ENCODE data around the gene KPNA1. TPM values are rescaled to one million over a fixed set of nuclear protein-coding genes. Genes with fewer than 3 reads are reported as not detected.
A peak's percentile ranks its signal among the peaks of the same experiment; 100 is the strongest.

KPNA1 gene
- polyA plus RNA-seq, 3 donors: 18.0 to 41.2 (median 38.5) TPM

- Histone ChIP-seq H3K79me2 (ENCODE audit: insufficient read depth, low read length) (peaks cover 3% of the 10 kb centered on the region), H3K4me3 (replicated peaks in 1 of 3; ENCODE audit: low read depth in 2 of 3, low read length in 3 of 3) (no peak overlapping the region), H3K9me3 (replicated peaks in 1 of 2; ENCODE audit: control insufficient read depth in 1 of 2, insufficient read depth in 1 of 2, low read length in 2 of 2) (no peaks in the 10 kb centered on the region), H3K36me3 (replicated peaks in 1 of 2; ENCODE audit: control insufficient read depth in 1 of 2, insufficient read depth in 2 of 2, low read length in 2 of 2) (peaks cover 70 to 98% of the 10 kb centered on the region in 2 donors), H2AFZ (ENCODE audit: insufficient read depth, low read depth, low read length, poor library complexity, severe bottlenecking) (no peak overlapping the region), H3K27me3 (ENCODE audit: control insufficient read depth in 2 of 2, insufficient read depth in 2 of 2, low read length in 2 of 2) (no peaks in the 10 kb centered on the region), H3K4me1 (ENCODE audit: control insufficient read depth in 1 of 2, insufficient read depth in 2 of 2, low read length in 2 of 2) (no peaks in the 10 kb centered on the region), H3K4me2 (replicated peaks; ENCODE audit: extremely low read depth, low read length, poor library complexity, severe bottlenecking) (no peak overlapping the region), H3K9ac (ENCODE audit: insufficient read depth, low read length, poor library complexity, severe bottlenecking) (no peak overlapping the region), H3K27ac (ENCODE audit: low read depth in 1 of 2, low read length in 2 of 2) (no peak overlapping the region), H4K20me1 (ENCODE audit: insufficient read depth, low read length) (peaks cover 6% of the 10 kb centered on the region)
- Mint-ChIP-seq H3K27ac (no peak overlapping the region), H3K4me3 (no peak overlapping the region), H3K4me1 (no peaks in the 10 kb centered on the region), H3K36me3 (peaks cover 73 to 88% of the 10 kb centered on the region in 2 donors), H3K27me3 (ENCODE audit: low read depth in 3 of 3) (no peaks in the 10 kb centered on the region), H3K9me3 (no peaks in the 10 kb centered on the region)
- intact Hi-C loops (cut with micrococcal nuclease): loop anchor here in 1 of 2 donors (10.0 kb wide), 1 partner anchor 53 kb away; the partner anchor contains the start of gene KPNA1
- no peak for DNase-seq
- no CpG with 5 or more reads among the region's 3 CpGs for WGBS (ENCODE audit: insufficient coverage)
- no peak for TF ChIP-seq CTCF (IDR thresholded peaks at IDR 0.05)
Measured at GRCh38 chr3:122461806-122462205, 52.9 kb downstream of the KPNA1 start.

DNA sequence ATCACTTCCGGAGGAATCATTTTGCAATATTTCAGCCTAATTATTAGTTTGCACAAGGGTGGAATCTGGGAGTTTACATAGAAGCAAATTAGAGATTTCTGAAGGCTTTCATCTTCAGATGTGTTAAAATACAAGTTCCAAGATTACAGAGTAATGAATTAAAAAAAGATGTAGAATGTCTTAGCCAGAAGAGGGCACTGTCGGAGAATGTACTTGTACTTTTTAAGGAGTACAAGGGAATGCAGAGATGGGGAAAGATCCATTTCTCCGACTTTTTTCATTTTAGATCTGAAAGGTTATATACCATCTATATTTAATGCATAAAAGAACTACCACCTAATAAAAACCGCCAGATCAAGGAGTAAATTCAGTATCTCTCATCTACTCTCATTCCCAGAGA, 55.7 kb downstream of the KPNA1 start:
- no peaks in the 10 kb centered on the region for H3K9me3 Mint-ChIP-seq
- no peaks in the 10 kb centered on the region for H3K27me3 Mint-ChIP-seq (ENCODE audit: low read depth in 3 of 3)
- WGBS (ENCODE audit: insufficient coverage): 38% methylated on average over 1 of the region's 4 CpGs
- H3K36me3 Mint-ChIP-seq: peaks cover 76 to 94% of the 10 kb centered on the region in 2 donors
- H3K4me1 Mint-ChIP-seq: no peaks in the 10 kb centered on the region
- H3K36me3 ChIP-seq (replicated peaks in 1 of 2; ENCODE audit: control insufficient read depth in 1 of 2, insufficient read depth in 2 of 2, low read length in 2 of 2): peaks cover 76 to 98% of the 10 kb centered on the region in 2 donors
- no peaks in the 10 kb centered on the region for H3K79me2 ChIP-seq (ENCODE audit: insufficient read depth, low read length)
- H3K4me2 ChIP-seq (replicated peaks; ENCODE audit: extremely low read depth, low read length, poor library complexity, severe bottlenecking): no peak overlapping the region
- peak overlapping the region in 1 of 7 donors; percentile 21 for H3K27ac Mint-ChIP-seq
- H3K9me3 ChIP-seq (replicated peaks in 1 of 2; ENCODE audit: control insufficient read depth in 1 of 2, insufficient read depth in 1 of 2, low read length in 2 of 2): no peaks in the 10 kb centered on the region
- no peak overlapping the region for H3K4me3 ChIP-seq (replicated peaks in 1 of 3; ENCODE audit: low read depth in 2 of 3, low read length in 3 of 3)
- no peaks in the 10 kb centered on the region for H3K27me3 ChIP-seq (ENCODE audit: control insufficient read depth in 2 of 2, insufficient read depth in 2 of 2, low read length in 2 of 2)
- no peak overlapping the region for H3K27ac ChIP-seq (ENCODE audit: low read depth in 1 of 2, low read length in 2 of 2)
- H3K9ac ChIP-seq (ENCODE audit: insufficient read depth, low read length, poor library complexity, severe bottlenecking): no peak overlapping the region
- intact Hi-C loops (cut with micrococcal nuclease): loop anchor here in 1 of 2 donors (10.0 kb wide), 1 partner anchor 226 kb away; the partner anchor contains the start of gene PARP14
- TF ChIP-seq CTCF (IDR thresholded peaks at IDR 0.05): peak; percentile 67
- no peaks in the 10 kb centered on the region for H3K4me1 ChIP-seq (ENCODE audit: control insufficient read depth in 1 of 2, insufficient read depth in 2 of 2, low read length in 2 of 2)
- no peak overlapping the region for H2AFZ ChIP-seq (ENCODE audit: insufficient read depth, low read depth, low read length, poor library complexity, severe bottlenecking)
- H3K4me3 Mint-ChIP-seq: no peak overlapping the region
- DNase-seq: peak in 2 of 3 donors; percentile 13 to 34
- H4K20me1 ChIP-seq (ENCODE audit: insufficient read depth, low read length): peaks cover 6% of the 10 kb centered on the region
